ENCODE results near the gene MRPS15. TPM values are rescaled to one million over a fixed set of nuclear protein-coding genes. Genes with fewer than 3 reads are reported as not detected.

The MRPS15 gene
- polyA plus RNA-seq, 1 donor from 2014 or later: 72.0 TPM

Other genes starting within 250 kb of the MRPS15 start
- gene THRAP3, start 239.9 kb downstream of the MRPS15 start, polyA plus RNA-seq: 97.9 TPM
- gene SH3D21, start 158.0 kb downstream of the MRPS15 start, polyA plus RNA-seq: 0.46 TPM
- not detected for gene EVA1B, start 140.7 kb downstream of the MRPS15 start, polyA plus RNA-seq
- 88.5 TPM for gene STK40, start 78.5 kb downstream of the MRPS15 start, polyA plus RNA-seq
- gene LSM10, start 66.5 kb downstream of the MRPS15 start, polyA plus RNA-seq: 345 TPM
- 0.74 TPM for gene OSCP1, start 13.9 kb downstream of the MRPS15 start, polyA plus RNA-seq
- gene CSF3R, start 18.5 kb upstream of the MRPS15 start, polyA plus RNA-seq: 1.9 TPM